GM12875 (cell line): ENCODE measurements around the gene FOXP1.

Experiments used
- H3K4me3 ChIP-seq: one replicate; pipeline ENCODE4 v1.5.1; 2011; ENCODE audit warnings: low read depth, low read length, control low read depth
- CTCF ChIP-seq: IDR thresholded peaks from 2 replicates; pipeline ENCODE4 v1.5.1; 2011; ENCODE audit warnings: low read depth, mild to moderate bottlenecking, control low read depth, inconsistent platforms, low read length, moderate library complexity, borderline replicate concordance; ENCODE audit not compliant: insufficient read depth

The FOXP1 gene

GRCh38 chr3:71547249-71548198 is 36.0 kb downstream of the FOXP1 start:
- no peak overlapping the region for H3K4me3 ChIP-seq
- TF ChIP-seq CTCF, result no peak

- TF ChIP-seq CTCF, result no peak
- H3K4me3 ChIP-seq, result no peak overlapping the region
These were observed 36.7 kb downstream of the FOXP1 start for GRCh38 chr3:71546821-71547220.

DNA sequence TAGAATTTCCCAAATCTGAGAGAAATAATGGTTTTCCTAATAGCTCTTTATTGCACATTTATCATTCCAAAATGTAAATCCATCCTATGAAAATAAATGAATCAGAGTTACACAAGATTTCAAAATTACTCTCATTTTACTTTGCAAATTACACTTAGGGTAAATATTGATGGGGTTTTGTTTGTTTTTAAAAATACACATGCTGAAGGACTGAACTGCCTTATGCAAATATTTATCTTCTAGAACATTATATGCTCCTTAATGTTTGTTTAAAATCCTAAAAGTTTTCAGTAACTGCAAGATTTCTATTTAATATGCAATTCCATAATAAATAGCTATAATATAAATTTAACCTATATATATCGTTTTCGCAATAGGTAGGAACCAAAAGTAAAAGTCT is 38.2 kb downstream of the FOXP1 start:
- TF ChIP-seq CTCF, result no peak
- H3K4me3 ChIP-seq, result no peak overlapping the region

GRCh38 chr3:71543371-71544016 is 40.0 kb downstream of the FOXP1 start:
- no peak for TF ChIP-seq CTCF
- H3K4me3 ChIP-seq, result no peak overlapping the region

DNA sequence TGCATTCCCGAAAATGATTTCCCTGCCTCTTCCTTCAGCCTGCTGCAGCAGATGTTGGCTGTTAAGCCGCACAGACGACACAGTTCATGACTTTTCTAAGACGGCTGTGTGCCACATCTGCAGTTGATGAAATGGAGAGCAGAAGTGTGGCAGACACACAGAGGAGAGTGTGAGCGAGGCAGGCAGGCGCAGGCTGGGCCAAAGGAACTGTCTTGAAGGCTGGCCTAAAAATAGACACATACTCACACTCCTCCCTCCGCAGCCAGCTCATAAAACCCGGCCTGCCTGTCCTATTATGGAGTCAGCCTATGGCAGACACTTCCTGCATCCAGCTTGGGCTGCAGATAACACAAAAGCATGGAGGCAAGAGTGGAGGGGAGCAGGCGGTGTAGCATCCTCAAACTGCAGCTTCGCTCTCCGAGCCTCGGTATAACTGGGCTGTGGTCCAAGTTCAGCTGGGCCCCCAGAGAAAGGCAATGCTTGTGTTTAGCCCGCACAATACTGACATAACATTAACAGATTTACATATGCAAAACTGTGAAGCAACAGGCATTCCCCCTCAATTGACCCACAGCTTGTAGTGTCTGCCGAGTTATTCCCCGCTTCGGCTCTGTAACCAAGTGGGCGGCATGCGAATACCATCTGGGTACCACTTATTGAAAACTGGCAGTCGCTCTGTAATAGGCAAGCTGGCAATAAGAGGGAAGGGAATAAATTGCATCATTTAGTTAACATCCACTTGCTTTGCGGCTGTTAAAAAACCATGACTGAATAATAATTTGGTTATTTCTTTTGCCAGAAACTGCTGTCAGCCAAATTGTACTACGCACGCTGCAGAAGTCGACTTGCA is 40.8 kb downstream of the FOXP1 start:
- no peak overlapping the region for H3K4me3 ChIP-seq
- no peak for TF ChIP-seq CTCF

- no peak overlapping the region for H3K4me3 ChIP-seq
- TF ChIP-seq CTCF, result no peak
These were observed 42.2 kb downstream of the FOXP1 start for GRCh38 chr3:71541313-71541712.
